HepG2 (cell line): ENCODE results near the gene UNC13D. TPM values are rescaled to one million over a fixed set of nuclear protein-coding genes. Genes with fewer than 3 reads are reported as not detected.

ENCODE experiments used
- ATAC-seq: fragments of 200-7000 bp; cut with Tn5 transposase; 3 replicates; pipeline ENCODE4 v1.9.1; 2020; ENCODE audit warnings: mild to moderate bottlenecking, moderate library complexity
- BruUV-seq: library from RNA; stranded (reverse); fragments of 400-500 nt; replicated peaks from 2 replicates; lab custom pipeline; 2021; lab: Mats Ljungman, UMichigan
- CTCF ChIA-PET: fragments of 300-600 bp; formaldehyde crosslinking; extraction: SDS; loops from one replicate; lab custom pipeline; 2021; ENCODE audit warnings: low total read pairs, inconsistent platforms, low intra/inter-chr PET ratio; lab: Yijun Ruan, JAX
- POLR2A ChIA-PET: fragments of 350-600 bp; sonication (Branson Sonifier 250); formaldehyde crosslinking; loops from one replicate; lab custom pipeline; 2020; ENCODE audit warnings: antibody characterized with exemption, inconsistent platforms; lab: Yijun Ruan, JAX
- DNase-seq: peaks from one replicate; pipeline ENCODE4 v3.0.0-alpha.2; 2015; ENCODE audit warnings: low spot score
- FAIRE-seq: peaks from 3 replicates; lab custom pipeline; 2011; peaks lifted over from hg19 to GRCh38; lab: Jason Lieb, UNC
- H2AFZ ChIP-seq: one replicate; pipeline ENCODE4 v1.6.1; 2011; ENCODE audit warnings: low read length, inconsistent platforms
- H3K27ac ChIP-seq: fragments of 300-600 bp; 3 replicates; pipeline ENCODE4 v1.8.0; 2011; ENCODE audit warnings: mixed run types, mild to moderate bottlenecking, mixed read lengths, low read length, inconsistent platforms; ENCODE audit not compliant: insufficient read depth; ENCODE audit errors: extremely low read length
- H3K27me3 ChIP-seq, 2 experiments: fragments of 200-600 bp in 1 of 2; 2 replicates in 1 of 2; 3 replicates in 1 of 2; pipeline versions ENCODE4 v1.6.0 to v1.8.0; 2011; ENCODE audit warnings: low read length in 2 of 2, mild to moderate bottlenecking in 2 of 2, moderate library complexity in 2 of 2, inconsistent platforms in 1 of 2; ENCODE audit not compliant: insufficient read depth in 2 of 2, control insufficient read depth in 1 of 2
- H3K36me3 ChIP-seq, 2 experiments: fragments of 200-600 bp in 1 of 2; replicated peaks in 1 of 2; 2 replicates in 1 of 2; 3 replicates in 1 of 2; pipeline versions ENCODE4 v1.5.1 to v1.8.0; 2011; ENCODE audit warnings: low read length in 2 of 2, inconsistent platforms in 1 of 2; ENCODE audit not compliant: insufficient read depth in 2 of 2, control insufficient read depth in 1 of 2
- H3K4me1 ChIP-seq: 2 replicates; pipeline ENCODE4 v1.5.1; 2012; ENCODE audit warnings: low read length, inconsistent platforms; ENCODE audit not compliant: insufficient read depth
- H3K4me2 ChIP-seq: 2 replicates; pipeline ENCODE4 v1.6.0; 2011; ENCODE audit warnings: low read depth, low read length, inconsistent platforms
- H3K4me3 ChIP-seq, 3 experiments: fragments of 200-600 bp in 1 of 3; sonication (generic), shearing (Covaris generic) in 1 of 3; replicated peaks in 1 of 3; 2 replicates each; pipeline ENCODE4 v1.5.1; 2011 to 2016; ENCODE audit warnings: low read length in 3 of 3, inconsistent platforms in 2 of 3, low read depth in 2 of 3, mild to moderate bottlenecking in 2 of 3, control low read depth in 1 of 3, mixed read lengths in 1 of 3; ENCODE audit not compliant: insufficient read depth in 1 of 3
- H3K79me2 ChIP-seq: one replicate; pipeline ENCODE4 v1.6.1; 2011; ENCODE audit warnings: low read length, inconsistent platforms; ENCODE audit not compliant: insufficient read depth
- H3K9ac ChIP-seq: 2 replicates; pipeline ENCODE4 v1.6.0; 2011; ENCODE audit warnings: mild to moderate bottlenecking, low read depth, low read length, inconsistent platforms; ENCODE audit not compliant: insufficient read depth
- H3K9me3 ChIP-seq: 2 replicates; pipeline ENCODE4 v1.5.1; 2012; ENCODE audit warnings: mild to moderate bottlenecking, low read length
- H4K20me1 ChIP-seq: 2 replicates; pipeline ENCODE4 v1.6.0; 2011; ENCODE audit warnings: inconsistent platforms, mild to moderate bottlenecking, low read length, moderate library complexity; ENCODE audit not compliant: insufficient read depth
- ELF1 ChIP-seq: sonication (generic); formaldehyde crosslinking; IDR thresholded peaks from 2 replicates; pipeline ENCODE4 v1.4.0; 2020; ENCODE audit warnings: missing genetic modification reagents
- HES4 ChIP-seq: sonication (generic); formaldehyde crosslinking; IDR thresholded peaks from 2 replicates; pipeline ENCODE4 v1.9.0; 2021; ENCODE audit warnings: mild to moderate bottlenecking, missing genetic modification reagents, borderline replicate concordance
- MED1 ChIP-seq: sonication (generic); formaldehyde crosslinking; IDR thresholded peaks from 2 replicates; pipeline ENCODE4 v1.4.0; 2020; ENCODE audit warnings: missing genetic modification reagents
- PAF1 ChIP-seq: IDR thresholded peaks from 2 replicates; pipeline ENCODE4 v1.6.1; 2016; ENCODE audit warnings: missing genetic modification reagents, missing compliant biosample characterization
- PHF21A ChIP-seq: sonication (generic); formaldehyde crosslinking; IDR thresholded peaks from 2 replicates; pipeline ENCODE4 v1.5.0; 2020; ENCODE audit warnings: mild to moderate bottlenecking, missing genetic modification reagents
- POLR2A ChIP-seq, 2 experiments: IDR thresholded peaks; 2 replicates each; pipeline ENCODE4 v1.6.1; 2011; ENCODE audit warnings: low read depth in 2 of 2, low read length in 2 of 2, mild to moderate bottlenecking in 1 of 2, moderate library complexity in 1 of 2; ENCODE audit not compliant: insufficient read depth in 1 of 2
- RAD21 ChIP-seq: fragments of 450-650 bp; formaldehyde crosslinking; IDR thresholded peaks from 2 replicates; pipeline ENCODE4 v1.5.0; 2020; ENCODE audit warnings: mild to moderate bottlenecking
- RFXAP ChIP-seq: sonication (generic); formaldehyde crosslinking; IDR thresholded peaks from 2 replicates; pipeline ENCODE4 v1.4.0; 2020; ENCODE audit warnings: missing genetic modification reagents, borderline replicate concordance
- SOX13 ChIP-seq, 3 experiments: fragments of 450-650 bp in 1 of 3; sonication (generic) in 1 of 3; formaldehyde crosslinking in 1 of 3; IDR thresholded peaks in 2 of 3; conservative IDR thresholded peaks in 1 of 3; 2 replicates each; pipeline versions ENCODE4 v1.5.0 to v1.6.1; 2016 to 2020; ENCODE audit warnings: antibody characterized with exemption in 1 of 3, mild to moderate bottlenecking in 1 of 3, missing compliant biosample characterization in 1 of 3, missing genetic modification reagents in 1 of 3, moderate library complexity in 1 of 3
- TEAD3 ChIP-seq: optimal IDR thresholded peaks from 2 replicates; pipeline ENCODE3; 2016; ENCODE audit warnings: borderline replicate concordance
- TFDP1 ChIP-seq: IDR thresholded peaks from 2 replicates; pipeline ENCODE4 v1.6.1; 2016; ENCODE audit warnings: missing compliant biosample characterization, missing genetic modification reagents, borderline replicate concordance
- ZFP91 ChIP-seq: sonication (generic); formaldehyde crosslinking; IDR thresholded peaks from 2 replicates; pipeline ENCODE4 v1.9.0; 2022; ENCODE audit warnings: missing genetic modification reagents, mild to moderate bottlenecking, borderline replicate concordance
- ZNF20 ChIP-seq: sonication (generic); formaldehyde crosslinking; IDR thresholded peaks from 2 replicates; pipeline ENCODE4 v1.4.0; 2020; ENCODE audit warnings: mild to moderate bottlenecking, moderate library complexity, missing genetic modification reagents
- ZNF547 ChIP-seq: sonication (generic); formaldehyde crosslinking; IDR thresholded peaks from 2 replicates; pipeline ENCODE4 v1.5.1; 2020; ENCODE audit warnings: mild to moderate bottlenecking, missing genetic modification reagents
- ZNF839 ChIP-seq: sonication (generic); formaldehyde crosslinking; IDR thresholded peaks from 2 replicates; pipeline ENCODE4 v1.4.0; 2020; ENCODE audit warnings: missing genetic modification reagents, mild to moderate bottlenecking, borderline replicate concordance
- ZXDC ChIP-seq: sonication (generic); formaldehyde crosslinking; IDR thresholded peaks from 2 replicates; pipeline ENCODE4 v1.5.0; 2020; ENCODE audit warnings: mild to moderate bottlenecking, missing genetic modification reagents
- WGBS: methylation state at CpG from one replicate; pipeline ENCODE4 v1.1.6; 2017; ENCODE audit warnings: low lambda C conversion rate; 5-methylcytosine and 5-hydroxymethylcytosine counted together
- in situ Hi-C: cut with HindIII; loops from 2 replicates; pipeline ENCODE4 v1.10.0; 2017; ENCODE audit warnings: low pct_unique_long_range_greater_than_20kb; ENCODE audit not compliant: extremely low pct_ligation_motif_present
- intact Hi-C: fragments of 100-400 bp; cut with micrococcal nuclease; formaldehyde crosslinking; loops from one replicate; pipeline ENCODE4 v1.10.0; 2022; ENCODE audit not compliant: unreplicated experiment
- polyA plus RNA-seq, 8 experiments: library from polyadenylated mRNA; depleted of rRNA in 3 of 8; stranded (reverse) in 7 of 8; unstranded in 1 of 8; fragments of >200 nt; fragmentation: Illumina TruSeq in 4 of 8; extraction: Trizol in 4 of 8; gene quantifications; 2 replicates each; pipeline versions ENCODE4 v1.2.1 to v1.2.3, GENCODE V29; 2011 to 2016; ENCODE audit warnings: low read depth in 4 of 8, missing spikeins in 1 of 8, mixed read lengths in 1 of 8; ENCODE audit not compliant: insufficient read depth in 1 of 8
- total RNA-seq, 5 experiments: library from RNA; depleted of rRNA; stranded (reverse); fragments of >200 nt; fragmentation: Illumina TruSeq; extraction: Trizol; gene quantifications; 2 replicates each; pipeline ENCODE4 v1.2.3, GENCODE V29; 2016; ENCODE audit warnings: low read depth in 1 of 5
- TF ChIP-seq, protein P1 (sequence below): sonication (generic); formaldehyde crosslinking; IDR thresholded peaks from 2 replicates; pipeline ENCODE4 v1.5.0; 2020; ENCODE audit warnings: missing genetic modification reagents, mild to moderate bottlenecking, borderline replicate concordance

Gene UNC13D
- total and polyA plus RNA-seq, 2 of the 13 experiments (the other 11 are each of a cell fraction or from before 2014, with no cell fraction given), result 29.7 to 42.7 TPM

DNA sequence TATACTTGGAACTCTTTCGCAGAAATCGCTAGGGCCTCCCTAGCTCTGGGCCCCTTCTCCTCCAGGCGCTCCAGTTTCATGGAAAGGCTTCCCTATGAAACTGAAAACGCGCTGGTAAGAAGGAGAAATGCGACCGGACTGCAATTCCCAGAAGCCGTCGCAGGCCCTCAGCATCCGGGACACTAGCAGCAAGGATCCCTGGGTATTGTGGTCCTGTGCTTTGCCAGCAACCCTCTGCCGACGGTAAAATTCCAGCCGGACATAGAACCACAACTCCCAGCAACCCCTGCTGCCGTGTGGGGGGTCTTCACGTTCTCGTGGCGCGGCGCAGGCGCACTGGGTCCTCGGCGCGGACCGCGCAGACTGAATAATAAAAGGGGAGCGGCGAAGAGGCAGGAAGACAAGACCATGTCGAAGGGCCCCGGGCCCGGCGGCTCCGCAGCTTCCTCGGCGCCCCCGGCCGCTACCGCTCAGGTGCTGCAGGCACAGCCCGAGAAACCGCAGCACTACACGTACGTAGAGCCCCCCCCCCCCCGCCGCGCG lies 59.7 kb downstream of the UNC13D start, which contains the start of gene UNK:
TSS of gene UNK (plus strand) at position 334 of the 543 bp plus-strand sequence. CDS start at position 409, 75 bp downstream.
- ATAC-seq, result peak; percentile 80
- intact Hi-C loops, result no loop called here
- Histone ChIP-seq H3K9ac (peak within 1 kb of the TSS; percentile 94), H3K79me2 (peaks cover 42% of the 10 kb centered on the region), H2AFZ (peak within 1 kb of the TSS; percentile 21), H3K4me3 (peak within 1 kb of the TSS; percentile 57 to 82 (median 81)), H3K36me3 (peaks cover 0 to 3% of the 10 kb centered on the region in 2 experiments; a peak in 1 of 5 replicates), H3K9me3 (no peaks in the 10 kb centered on the region), H3K4me1 (peaks cover 64% of the 10 kb centered on the region), H3K4me2 (peak within 1 kb of the TSS; percentile 99), H3K27me3 (no peaks in the 10 kb centered on the region; a peak in 1 of 5 replicates), H3K27ac (peak within 1 kb of the TSS; percentile 93), H4K20me1 (no peaks in the 10 kb centered on the region)
- CTCF ChIA-PET, result no interaction called here
- POLR2A ChIA-PET, result interaction anchor here (0.9 to 6.5 kb wide), 15 partner anchors 10 to 118 kb away, joined by 3 to 46 read pairs (median 9); partner anchors contain the start of genes GALK1, RECQL5, SAP30BP and TRIM47
- peak; percentile 67 for FAIRE-seq
- in situ Hi-C loops, result no loop called here
- no TSS peak for BruUV-seq
- peak; percentile 99 for DNase-seq
- WGBS, result under 1% methylated on average over 17 of the region's 45 CpGs
- TF ChIP-seq HES4, result peak; percentile 88; the same call in 1 of the 2 replicates
- TF ChIP-seq RFXAP, result no peak
- TF ChIP-seq POLR2A (IDR thresholded peaks at IDR 0.05; ENCODE audit: insufficient read depth in 1 of 2, low read depth in 2 of 2, low read length in 2 of 2), result peak; percentile 63 to 82
- TF ChIP-seq, protein P1, sequence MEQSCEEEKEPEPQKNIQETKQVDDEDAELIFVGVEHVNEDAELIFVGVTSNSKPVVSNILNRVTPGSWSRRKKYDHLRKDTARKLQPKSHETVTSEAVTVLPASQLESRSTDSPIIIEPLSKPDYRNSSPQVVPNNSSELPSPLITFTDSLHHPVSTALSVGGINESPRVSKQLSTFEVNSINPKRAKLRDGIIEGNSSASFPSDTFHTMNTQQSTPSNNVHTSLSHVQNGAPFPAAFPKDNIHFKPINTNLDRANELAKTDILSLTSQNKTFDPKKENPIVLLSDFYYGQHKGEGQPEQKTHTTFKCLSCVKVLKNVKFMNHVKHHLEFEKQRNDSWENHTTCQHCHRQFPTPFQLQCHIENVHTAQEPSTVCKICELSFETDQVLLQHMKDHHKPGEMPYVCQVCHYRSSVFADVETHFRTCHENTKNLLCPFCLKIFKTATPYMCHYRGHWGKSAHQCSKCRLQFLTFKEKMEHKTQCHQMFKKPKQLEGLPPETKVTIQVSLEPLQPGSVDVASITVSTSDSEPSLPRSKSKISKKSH (CRISPR knock-in tag), result no peak
- no peak for TF ChIP-seq SOX13 (IDR thresholded peaks at IDR 0.05)
- peak in 1 of 2 experiments; percentile 10; a peak in 1 of 4 replicates for TF ChIP-seq SOX13 (CRISPR knock-in tag; conservative IDR thresholded peaks at IDR 0.05 in 1 of 2, IDR thresholded peaks at IDR 0.05 in 1 of 2)
- no peak for TF ChIP-seq PAF1 (CRISPR knock-in tag)
- no peak for TF ChIP-seq TFDP1
- 0 out of 2 replicates have a peak, but pooled peaks have one; percentile 15 for TF ChIP-seq ZNF839
- TF ChIP-seq ELF1 (CRISPR knock-in tag), result peak; percentile 82
- no peak for TF ChIP-seq ZNF547 (CRISPR knock-in tag)
- peak; percentile 31 for TF ChIP-seq MED1 (CRISPR knock-in tag)
- peak; percentile 84; the same call in 1 of the 2 replicates for TF ChIP-seq PHF21A (CRISPR knock-in tag)
- TF ChIP-seq ZFP91 (CRISPR knock-in tag), result 0 out of 2 replicates have a peak, but pooled peaks have one; percentile 63
- peak; percentile 61 for TF ChIP-seq RAD21
- TF ChIP-seq ZNF20, result 0 out of 2 replicates have a peak, but pooled peaks have one; percentile 62
- no peak; the same call in 1 of the 2 replicates for TF ChIP-seq ZXDC (CRISPR knock-in tag)
- peak; percentile 92 for TF ChIP-seq TEAD3 (CRISPR knock-in tag)
